Lower leg skin (tissue), 4 donors: Measurements from ENCODE around the gene FLT1. TPM values are rescaled to one million over a fixed set of nuclear protein-coding genes. Genes with fewer than 3 reads are reported as not detected.

Source experiments
- DNase-seq, 2 donors: peaks; one replicate each; pipeline ENCODE4 v3.0.0-alpha.2; 2019; ENCODE audit warnings: low spot score in 2 of 2
- H3K4me3 ChIP-seq: fragments of 200-600 bp; sonication (generic); 2 replicates; pipeline ENCODE4 v1.5.1; 2017; ENCODE audit warnings: mild to moderate bottlenecking, low read depth; ENCODE audit not compliant: poor library complexity, severe bottlenecking
- POLR2A ChIP-seq, 2 donors: fragments of 450-650 bp; IDR thresholded peaks; one replicate each; pipeline ENCODE4 v1.6.1; 2016 to 2017; ENCODE audit warnings: antibody characterized with exemption in 2 of 2, mild to moderate bottlenecking in 1 of 2, moderate library complexity in 1 of 2
- WGBS, 2 donors: methylation state at CpG; one replicate each; pipeline ENCODE4 v1.1.5; 2018; 5-methylcytosine and 5-hydroxymethylcytosine counted together
- intact Hi-C: fragments of 100-400 bp; cut with DNase I; formaldehyde crosslinking; loops from one replicate; pipeline ENCODE4 v1.15.0; 2023; ENCODE audit warnings: low total_unique reads
- total RNA-seq, 4 donors: library from RNA; depleted of rRNA; stranded (reverse); fragments of >200 nt; gene quantifications; one replicate each; pipeline ENCODE4 v1.1.0, GENCODE V29; 2016
- TF ChIP-seq, protein P1 (sequence below), 3 donors: fragments of 450-650 bp; IDR thresholded peaks; one replicate each; pipeline ENCODE4 v1.5.1; 2016; ENCODE audit warnings: antibody characterized with exemption in 3 of 3, mild to moderate bottlenecking in 3 of 3, moderate library complexity in 2 of 3

Gene FLT1
- total RNA-seq, 4 donors from 2014 or later, result 5.3 to 16.3 (median 9.7) TPM

GRCh38 chr13:28316129-28316528, 178.8 kb downstream of the FLT1 start:
- TF ChIP-seq, protein P1, sequence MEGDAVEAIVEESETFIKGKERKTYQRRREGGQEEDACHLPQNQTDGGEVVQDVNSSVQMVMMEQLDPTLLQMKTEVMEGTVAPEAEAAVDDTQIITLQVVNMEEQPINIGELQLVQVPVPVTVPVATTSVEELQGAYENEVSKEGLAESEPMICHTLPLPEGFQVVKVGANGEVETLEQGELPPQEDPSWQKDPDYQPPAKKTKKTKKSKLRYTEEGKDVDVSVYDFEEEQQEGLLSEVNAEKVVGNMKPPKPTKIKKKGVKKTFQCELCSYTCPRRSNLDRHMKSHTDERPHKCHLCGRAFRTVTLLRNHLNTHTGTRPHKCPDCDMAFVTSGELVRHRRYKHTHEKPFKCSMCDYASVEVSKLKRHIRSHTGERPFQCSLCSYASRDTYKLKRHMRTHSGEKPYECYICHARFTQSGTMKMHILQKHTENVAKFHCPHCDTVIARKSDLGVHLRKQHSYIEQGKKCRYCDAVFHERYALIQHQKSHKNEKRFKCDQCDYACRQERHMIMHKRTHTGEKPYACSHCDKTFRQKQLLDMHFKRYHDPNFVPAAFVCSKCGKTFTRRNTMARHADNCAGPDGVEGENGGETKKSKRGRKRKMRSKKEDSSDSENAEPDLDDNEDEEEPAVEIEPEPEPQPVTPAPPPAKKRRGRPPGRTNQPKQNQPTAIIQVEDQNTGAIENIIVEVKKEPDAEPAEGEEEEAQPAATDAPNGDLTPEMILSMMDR (IDR thresholded peaks at IDR 0.05), result no peak
- no peak for TF ChIP-seq POLR2A (IDR thresholded peaks at IDR 0.05)
- 62% methylated on average over 5 of the region's 5 CpGs for WGBS, 2 donors
- no peak overlapping the region for H3K4me3 ChIP-seq
- DNase-seq, result no peak
- intact Hi-C loops, result no loop called here

- TF ChIP-seq POLR2A (IDR thresholded peaks at IDR 0.05), result no peak
- TF ChIP-seq, protein P1 (IDR thresholded peaks at IDR 0.05), result no peak
- intact Hi-C loops, result no loop called here
- WGBS, 2 donors, result 92 to 93% methylated on average over 6 of the region's 6 CpGs
- H3K4me3 ChIP-seq, result no peak overlapping the region
- no peak for DNase-seq
These were observed 180.0 kb downstream of the FLT1 start for GRCh38 chr13:28314879-28315278.

GRCh38 chr13:28313579-28313978, 181.3 kb downstream of the FLT1 start:
- intact Hi-C loops, result no loop called here
- WGBS, 2 donors, result 80 to 88% methylated on average over 6 of the region's 6 CpGs
- TF ChIP-seq POLR2A (IDR thresholded peaks at IDR 0.05), result no peak
- TF ChIP-seq, protein P1 (IDR thresholded peaks at IDR 0.05), result no peak
- no peak for DNase-seq
- H3K4me3 ChIP-seq, result no peak overlapping the region

GRCh38 chr13:28306325-28306724, 188.6 kb downstream of the FLT1 start:
- H3K4me3 ChIP-seq, result no peak overlapping the region
- TF ChIP-seq, protein P1 (IDR thresholded peaks at IDR 0.05), result no peak
- TF ChIP-seq POLR2A (IDR thresholded peaks at IDR 0.05), result no peak
- intact Hi-C loops, result no loop called here
- DNase-seq, result no peak
- 72 to 74% methylated on average over 10 of the region's 10 CpGs for WGBS, 2 donors

- TF ChIP-seq, protein P1 (IDR thresholded peaks at IDR 0.05), result no peak
- TF ChIP-seq POLR2A (IDR thresholded peaks at IDR 0.05), result no peak
- DNase-seq, result no peak
- H3K4me3 ChIP-seq, result no peak overlapping the region
- WGBS, 2 donors, result 55 to 56% methylated on average over 4 of the region's 4 CpGs
- intact Hi-C loops, result no loop called here
These were observed 193.1 kb downstream of the FLT1 start for GRCh38 chr13:28301839-28302238.

- no peak overlapping the region for H3K4me3 ChIP-seq
- intact Hi-C loops, result no loop called here
- no peak for DNase-seq
- TF ChIP-seq, protein P1 (IDR thresholded peaks at IDR 0.05), result no peak
- no peak for TF ChIP-seq POLR2A (IDR thresholded peaks at IDR 0.05)
- WGBS, 2 donors, result 66 to 74% methylated on average over 2 of the region's 2 CpGs
These were observed 195.0 kb downstream of the FLT1 start for GRCh38 chr13:28299916-28300315.
